ENCODE results near the gene SMG7. TPM values are rescaled to one million over a fixed set of nuclear protein-coding genes. Genes with fewer than 3 reads are reported as not detected.

SMG7 gene
- total and polyA plus RNA-seq, 10 of the 15 experiments (the other 5 are each of a cell fraction or from before 2014, with no cell fraction given): 9.5 to 65.4 (median 42.7) TPM

GRCh38 chr1:183590244-183591191, 118.2 kb downstream of the SMG7 start, which contains the start of gene NCF2:
Gene NCF2 (minus strand): TSS chr1:183590459. CDS start chr1:183590329, 130 bp downstream.
- FAIRE-seq (peak; percentile 94), DNase-seq (ENCODE audit: low read depth, low spot score) (peak; percentile 96), ATAC-seq (peak; percentile 79)
- Histone ChIP-seq H4K20me1 (ENCODE audit: control insufficient read depth, insufficient read depth) (no peaks in the 10 kb centered on the region), H3K9me3 (replicated peaks; ENCODE audit: control insufficient read depth, insufficient read depth, low read length) (no peaks in the 10 kb centered on the region; the same call in 2 of the 3 replicates), H3K36me3 (ENCODE audit: control insufficient read depth in 2 of 2, insufficient read depth in 2 of 2, low read length in 1 of 2) (no peaks in the 10 kb centered on the region; a peak in 1 of 4 replicates), H3K4me3 (peak within 1 kb of the TSS; percentile 73), H2AFZ (ENCODE audit: control insufficient read depth, low read depth, low read length) (peak within 1 kb of the TSS; percentile 73), H3K4me1 (ENCODE audit: control insufficient read depth, insufficient read depth, low read length) (peaks cover 48% of the 10 kb centered on the region), H3K4me2 (ENCODE audit: control insufficient read depth, insufficient read depth) (peak within 1 kb of the TSS; percentile 98), H3K27ac (ENCODE audit: control insufficient read depth, insufficient read depth) (peak within 1 kb of the TSS; percentile 95), H3K79me2 (ENCODE audit: control insufficient read depth, insufficient read depth, low read length) (peaks cover 15% of the 10 kb centered on the region), H3K9ac (ENCODE audit: control insufficient read depth, insufficient read depth, low read length) (peak within 1 kb of the TSS; percentile 79), H3K27me3 (replicated peaks in 1 of 2; ENCODE audit: control insufficient read depth in 2 of 2, insufficient read depth in 2 of 2, low read length in 1 of 2) (no peaks in the 10 kb centered on the region)
- in situ Hi-C loops (cut with MboI) (no loop called here), intact Hi-C loops (cut with micrococcal nuclease; ENCODE audit: unreplicated experiment) (loop anchor here (1.0 to 5.0 kb wide), 3 partner anchors 14 to 307 kb away; no protein-coding TSS in a partner anchor)
- no TSS peak for BruUV-seq (replicated peaks)
- under 1% methylated on average over 6 of the region's 6 CpGs for WGBS (ENCODE audit: insufficient coverage, insufficient replicate concordance, low lambda C conversion rate, missing lambda C conversion rate)
- ChIA-PET CTCF (interaction anchor here (0.9 to 8.9 kb wide), 10 partner anchors 9 to 323 kb away, joined by 3 to 152 read pairs (median 8); no protein-coding TSS in a partner anchor), RAD21 (ENCODE audit: unreplicated experiment) (interaction anchor here (0.5 to 9.5 kb wide), 14 partner anchors 11 to 554 kb away, joined by 3 to 188 read pairs (median 4); no protein-coding TSS in a partner anchor), POLR2A (interaction anchor here (0.6 to 12.1 kb wide), 13 partner anchors 8 to 284 kb away, joined by 3 to 199 read pairs (median 4); partner anchors contain the start of gene APOBEC4), SMC1A (ENCODE audit: uncharacterized antibody, unreplicated experiment) (interaction anchor here (0.6 to 11.7 kb wide), 18 partner anchors 8 to 121 kb away, joined by 3 to 363 read pairs (median 5); partner anchors contain the start of gene APOBEC4)
- TF ChIP-seq TCF3 (IDR thresholded peaks at IDR 0.05; ENCODE audit: borderline replicate concordance, insufficient read depth, low read depth, low read length): peak; percentile 97
- TF ChIP-seq NBN (IDR thresholded peaks at IDR 0.05): peak; percentile 99
- TF ChIP-seq ZNF274 (IDR thresholded peaks at IDR 0.05; ENCODE audit: insufficient read depth, insufficient read length): no peak
- no peak for TF ChIP-seq PAX8 (IDR thresholded peaks at IDR 0.05)
- TF ChIP-seq MYC (IDR thresholded peaks at IDR 0.05; ENCODE audit: insufficient read depth, insufficient read length, insufficient replicate concordance, low read length, severe bottlenecking): no peak
- TF ChIP-seq CEBPB (IDR thresholded peaks at IDR 0.05; ENCODE audit: borderline replicate concordance in 1 of 2, low read depth in 2 of 2, low read length in 2 of 2): peak in 1 of 2 experiments; percentile 84; a peak in 1 of 4 replicates
- no peak for TF ChIP-seq NR2C1 (IDR thresholded peaks at IDR 0.05)
- peak; percentile 35; the same call in 1 of the 2 replicates for TF ChIP-seq BMI1 (IDR thresholded peaks at IDR 0.05; ENCODE audit: borderline replicate concordance)
- no peak for TF ChIP-seq YBX1 (IDR thresholded peaks at IDR 0.05)
- TF ChIP-seq RAD21 (IDR thresholded peaks at IDR 0.05; ENCODE audit: insufficient read depth, low read depth, low read length): peak; percentile 46; the same call in 1 of the 2 replicates
- TF ChIP-seq CTCF (IDR thresholded peaks at IDR 0.05 in 2 of 3, conservative IDR thresholded peaks at IDR 0.05 in 1 of 3; ENCODE audit: control insufficient read depth in 2 of 3, extremely low read depth in 1 of 3, insufficient read depth in 1 of 3, low read depth in 3 of 3, low read length in 3 of 3): no peak
- peak; percentile 45; the same call in 1 of the 2 replicates for TF ChIP-seq NKRF (conservative IDR thresholded peaks at IDR 0.05)
- TF ChIP-seq BCL11A (IDR thresholded peaks at IDR 0.05; ENCODE audit: low read depth, low read length): peak; percentile 97
- TF ChIP-seq SUPT20H (IDR thresholded peaks at IDR 0.05; ENCODE audit: borderline replicate concordance, control insufficient read depth, low read depth, low read length): no peak
- TF ChIP-seq TAF1 (IDR thresholded peaks at IDR 0.05; ENCODE audit: borderline replicate concordance, low read depth, low read length): peak; percentile 60
- TF ChIP-seq HDAC6 (IDR thresholded peaks at IDR 0.05; ENCODE audit: unreplicated experiment): no peak
- peak; percentile 74; the same call in 1 of the 2 replicates for TF ChIP-seq GATAD2B (conservative IDR thresholded peaks at IDR 0.05; ENCODE audit: low read depth)

Data from GM12878 (cell line).